Endothelial cell of umbilical vein (primary cell): Measurements from ENCODE around the gene SC5D. TPM values are rescaled to one million over a fixed set of nuclear protein-coding genes. Genes with fewer than 3 reads are reported as not detected.

ENCODE experiments used
- BruUV-seq: library from RNA; stranded (reverse); fragments of 400-500 nt; replicated peaks from 2 replicates; lab custom pipeline; 2021; lab: Mats Ljungman, UMichigan
- CTCF ChIA-PET: fragments of 300-600, 350-600 bp; sonication (Branson Sonifier 250); formaldehyde crosslinking; loops from one replicate; lab custom pipeline; 2021; ENCODE audit warnings: antibody characterized with exemption, inconsistent platforms; lab: Charles Lee
- POLR2A ChIA-PET: fragments of 300-600, 350-600 bp; sonication (Branson Sonifier 250); formaldehyde crosslinking; loops from one replicate; lab custom pipeline; 2021; ENCODE audit warnings: antibody characterized with exemption, inconsistent platforms; lab: Charles Lee
- DNase-seq: peaks from one replicate; pipeline ENCODE4 v3.0.0-alpha.2; 2011; ENCODE audit warnings: low read depth, low spot score
- FAIRE-seq: peaks from 2 replicates; lab custom pipeline; 2011; peaks lifted over from hg19 to GRCh38; lab: Jason Lieb, UNC
- H2AFZ ChIP-seq: 2 replicates; pipeline ENCODE4 v1.6.0; 2012; ENCODE audit warnings: low read depth, low read length, control low read depth, inconsistent platforms
- H3K27ac ChIP-seq: 2 replicates; pipeline ENCODE4 v1.5.1; 2011; ENCODE audit warnings: low read depth, mild to moderate bottlenecking, control low read depth, low read length, moderate library complexity; ENCODE audit not compliant: insufficient read depth
- H3K27me3 ChIP-seq, 2 experiments: 2 replicates each; pipeline versions ENCODE4 v1.6.0 to v1.6.1; 2011; ENCODE audit warnings: low read length in 2 of 2, mixed read lengths in 1 of 2; ENCODE audit not compliant: control insufficient read depth in 2 of 2, insufficient read depth in 2 of 2
- H3K36me3 ChIP-seq, 2 experiments: 2 replicates in 1 of 2; 3 replicates in 1 of 2; pipeline ENCODE4 v1.5.1; 2011; ENCODE audit warnings: low read length in 2 of 2, mild to moderate bottlenecking in 1 of 2, moderate library complexity in 1 of 2; ENCODE audit not compliant: control insufficient read depth in 2 of 2, insufficient read depth in 2 of 2; ENCODE audit errors: extremely low read depth in 1 of 2
- H3K4me1 ChIP-seq: 3 replicates; pipeline ENCODE4 v1.5.1; 2011; ENCODE audit warnings: mild to moderate bottlenecking, low read length; ENCODE audit not compliant: control insufficient read depth, insufficient read depth; ENCODE audit errors: extremely low read depth
- H3K4me2 ChIP-seq: 2 replicates; pipeline ENCODE4 v1.6.1; 2011; ENCODE audit warnings: low read length, control low read depth, mixed read lengths; ENCODE audit not compliant: insufficient read depth
- H3K4me3 ChIP-seq, 3 experiments: fragments of 200-600 bp in 1 of 3; sonication (generic), shearing (Covaris generic) in 1 of 3; replicated peaks in 1 of 3; 2 replicates each; pipeline ENCODE4 v1.5.1; 2011 to 2016; ENCODE audit warnings: control low read depth in 3 of 3, low read length in 3 of 3, mild to moderate bottlenecking in 2 of 3, inconsistent platforms in 1 of 3, low read depth in 1 of 3, moderate library complexity in 1 of 3; ENCODE audit not compliant: insufficient read depth in 1 of 3
- H3K79me2 ChIP-seq: 2 replicates; pipeline ENCODE4 v1.6.0; 2012; ENCODE audit warnings: low read length, inconsistent platforms; ENCODE audit not compliant: control insufficient read depth, insufficient read depth
- H3K9ac ChIP-seq: replicated peaks from 2 replicates; pipeline ENCODE3; 2011; ENCODE audit warnings: low read length, control low read depth; ENCODE audit not compliant: insufficient read depth; ENCODE audit errors: extremely low read depth
- H3K9me1 ChIP-seq: replicated peaks from 3 replicates; pipeline ENCODE4 v1.6.0; 2011; ENCODE audit warnings: mild to moderate bottlenecking, low read length; ENCODE audit not compliant: control insufficient read depth, insufficient read depth; ENCODE audit errors: extremely low read depth
- H3K9me3 ChIP-seq: replicated peaks from 2 replicates; pipeline ENCODE4 v1.5.1; 2012; ENCODE audit warnings: low read length, inconsistent platforms; ENCODE audit not compliant: control insufficient read depth, insufficient read depth
- H4K20me1 ChIP-seq: replicated peaks from 2 replicates; pipeline ENCODE3; 2011; ENCODE audit warnings: mild to moderate bottlenecking, low read length; ENCODE audit not compliant: control insufficient read depth, insufficient read depth; ENCODE audit errors: extremely low read depth
- EZH2 ChIP-seq: IDR thresholded peaks from 2 replicates; pipeline ENCODE4 v1.6.1; 2012; ENCODE audit warnings: borderline replicate concordance, low read depth, mild to moderate bottlenecking, moderate library complexity, low read length, inconsistent platforms; ENCODE audit not compliant: severe bottlenecking
- FOS ChIP-seq: IDR thresholded peaks from 2 replicates; pipeline ENCODE4 v1.6.1; 2011; ENCODE audit warnings: mild to moderate bottlenecking, low read length, moderate library complexity, borderline replicate concordance; ENCODE audit not compliant: insufficient read depth
- GATA2 ChIP-seq: IDR thresholded peaks from 2 replicates; pipeline ENCODE4 v1.7.0; 2011; ENCODE audit warnings: low read depth, mild to moderate bottlenecking, moderate library complexity, mixed read lengths, low read length; ENCODE audit not compliant: insufficient read length, insufficient read depth
- JUN ChIP-seq: IDR thresholded peaks from 2 replicates; pipeline ENCODE4 v1.6.1; 2011; ENCODE audit warnings: borderline replicate concordance, low read depth; ENCODE audit not compliant: insufficient read length, insufficient read depth
- MYC ChIP-seq: IDR thresholded peaks from one replicate; pipeline ENCODE4 v1.6.1; 2011; ENCODE audit warnings: mild to moderate bottlenecking, low read depth, low read length
- POLR2A ChIP-seq: IDR thresholded peaks from 2 replicates; pipeline ENCODE4 v1.6.1; 2012; ENCODE audit warnings: low read depth, mild to moderate bottlenecking, control low read depth, low read length
- POLR2AphosphoS5 ChIP-seq: IDR thresholded peaks from 2 replicates; pipeline ENCODE4 v1.6.1; 2012; ENCODE audit warnings: low read depth, mild to moderate bottlenecking, control low read depth, low read length, moderate library complexity; ENCODE audit not compliant: insufficient read depth
- dilution Hi-C: fragments of 300-500 bp; cut with MboI; formaldehyde crosslinking; loops from one replicate; pipeline ENCODE4 v1.15.0; 2019; ENCODE audit warnings: low sequenced_read_pairs; ENCODE audit not compliant: extremely low pct_ligation_motif_present
- intact Hi-C: fragments of 100-400 bp; cut with micrococcal nuclease; formaldehyde crosslinking; loops from one replicate; pipeline ENCODE4 v1.10.0; 2022
- polyA plus RNA-seq, 4 experiments: library from polyadenylated mRNA; depleted of rRNA in 3 of 4; stranded (reverse) in 3 of 4; unstranded in 1 of 4; fragments of >200 nt; gene quantifications; 2 replicates each; pipeline versions ENCODE4 v1.2.1 to v1.2.3, GENCODE V29; 2011 to 2012; ENCODE audit warnings: missing spikeins in 1 of 4
- total RNA-seq: library from RNA; stranded (reverse); gene quantifications from 2 replicates; pipeline ENCODE4 v1.2.3, GENCODE V29; 2021
- TF ChIP-seq, protein P1 (sequence below), 2 donors: IDR thresholded peaks; 1 replicate in 1 of 2; 2 replicates in 1 of 2; pipeline ENCODE4 v1.5.1; 2011; ENCODE audit warnings: low read length in 2 of 2, mild to moderate bottlenecking in 2 of 2, moderate library complexity in 2 of 2, control low read depth in 1 of 2, inconsistent platforms in 1 of 2, low read depth in 1 of 2; ENCODE audit not compliant: insufficient read depth in 1 of 2; ENCODE audit errors: extremely low read depth in 1 of 2
- TF ChIP-seq, protein P2 (sequence below): IDR thresholded peaks from 2 replicates; pipeline ENCODE4 v1.6.1; 2011; ENCODE audit not compliant: insufficient read depth, insufficient read length

Gene SC5D
- total and polyA plus RNA-seq, 2 donors (not counting 3 experiments of a cell fraction or from before 2014, with no cell fraction given): 37.1 to 40.0 TPM

DNA sequence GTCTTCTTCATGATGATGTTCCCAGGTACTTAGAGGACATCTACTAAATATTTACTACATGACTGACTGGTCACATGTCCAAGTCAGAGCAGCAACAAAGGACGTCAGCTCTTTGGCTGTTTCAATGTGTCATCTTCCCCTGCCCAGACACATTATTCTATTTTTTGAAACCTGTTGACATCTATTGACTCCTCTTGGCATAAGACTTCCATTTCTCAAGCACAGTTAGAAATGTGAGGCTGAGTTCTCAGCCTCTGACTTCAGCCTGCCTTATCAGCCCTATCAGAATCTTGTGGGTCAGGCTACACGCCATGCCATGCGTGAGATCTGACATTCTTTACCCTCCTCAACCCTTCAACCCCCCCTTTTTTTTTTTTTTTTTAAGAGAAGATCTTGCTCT is 63.8 kb downstream of the SC5D start:
- Histone ChIP-seq H3K9me3 (no peaks in the 10 kb centered on the region), H4K20me1 (no peaks in the 10 kb centered on the region), H3K9ac (no peak overlapping the region), H3K4me1 (no peaks in the 10 kb centered on the region), H3K36me3 (no peaks in the 10 kb centered on the region), H3K27ac (no peak overlapping the region), H3K4me3 (no peak overlapping the region), H3K9me1 (no peaks in the 10 kb centered on the region), H3K27me3 (no peaks in the 10 kb centered on the region), H2AFZ (no peak overlapping the region), H3K79me2 (no peaks in the 10 kb centered on the region), H3K4me2 (no peak overlapping the region)
- intact Hi-C loops (no loop called here), dilution Hi-C loops (no loop called here)
- ChIA-PET POLR2A (no interaction called here), CTCF (no interaction called here)
- no peak for TF ChIP-seq MYC
- TF ChIP-seq, protein P1, sequence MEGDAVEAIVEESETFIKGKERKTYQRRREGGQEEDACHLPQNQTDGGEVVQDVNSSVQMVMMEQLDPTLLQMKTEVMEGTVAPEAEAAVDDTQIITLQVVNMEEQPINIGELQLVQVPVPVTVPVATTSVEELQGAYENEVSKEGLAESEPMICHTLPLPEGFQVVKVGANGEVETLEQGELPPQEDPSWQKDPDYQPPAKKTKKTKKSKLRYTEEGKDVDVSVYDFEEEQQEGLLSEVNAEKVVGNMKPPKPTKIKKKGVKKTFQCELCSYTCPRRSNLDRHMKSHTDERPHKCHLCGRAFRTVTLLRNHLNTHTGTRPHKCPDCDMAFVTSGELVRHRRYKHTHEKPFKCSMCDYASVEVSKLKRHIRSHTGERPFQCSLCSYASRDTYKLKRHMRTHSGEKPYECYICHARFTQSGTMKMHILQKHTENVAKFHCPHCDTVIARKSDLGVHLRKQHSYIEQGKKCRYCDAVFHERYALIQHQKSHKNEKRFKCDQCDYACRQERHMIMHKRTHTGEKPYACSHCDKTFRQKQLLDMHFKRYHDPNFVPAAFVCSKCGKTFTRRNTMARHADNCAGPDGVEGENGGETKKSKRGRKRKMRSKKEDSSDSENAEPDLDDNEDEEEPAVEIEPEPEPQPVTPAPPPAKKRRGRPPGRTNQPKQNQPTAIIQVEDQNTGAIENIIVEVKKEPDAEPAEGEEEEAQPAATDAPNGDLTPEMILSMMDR (IDR thresholded peaks at IDR 0.05; ENCODE audit: extremely low read depth in 1 of 2, insufficient read depth in 1 of 2, low read depth in 1 of 2, low read length in 2 of 2): no peak
- no peak for TF ChIP-seq POLR2A
- TF ChIP-seq EZH2: no peak
- no peak for TF ChIP-seq JUN
- TF ChIP-seq, protein P2, sequence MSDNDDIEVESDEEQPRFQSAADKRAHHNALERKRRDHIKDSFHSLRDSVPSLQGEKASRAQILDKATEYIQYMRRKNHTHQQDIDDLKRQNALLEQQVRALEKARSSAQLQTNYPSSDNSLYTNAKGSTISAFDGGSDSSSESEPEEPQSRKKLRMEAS: no peak
- TF ChIP-seq POLR2AphosphoS5: no peak
- no peak for TF ChIP-seq FOS
- no peak for TF ChIP-seq GATA2
- no peak for FAIRE-seq
- DNase-seq: no peak
- no TSS peak for BruUV-seq

Other genes with a start within 250 kb of the SC5D start
- gene TECTA, start 191.5 kb upstream of the SC5D start, total RNA-seq: 0.28 and 0.44 TPM in 2 replicates
- gene TECTA, start 191.5 kb upstream of the SC5D start, polyA plus RNA-seq: 0.69 and 0.97 TPM in 2 replicates
- 0.16 and 0.31 TPM in 2 replicates for gene SORL1, start 159.5 kb downstream of the SC5D start, total RNA-seq
- 0.10 and 0.17 TPM in 2 replicates for gene SORL1, start 159.5 kb downstream of the SC5D start, polyA plus RNA-seq